ENCODE results near the gene GPR39. TPM values are rescaled to one million over a fixed set of nuclear protein-coding genes. Genes with fewer than 3 reads are reported as not detected.

Gene GPR39
- total and polyA plus RNA-seq, 7 donors, result 0.05 to 0.08 TPM; not detected in 5

DNA sequence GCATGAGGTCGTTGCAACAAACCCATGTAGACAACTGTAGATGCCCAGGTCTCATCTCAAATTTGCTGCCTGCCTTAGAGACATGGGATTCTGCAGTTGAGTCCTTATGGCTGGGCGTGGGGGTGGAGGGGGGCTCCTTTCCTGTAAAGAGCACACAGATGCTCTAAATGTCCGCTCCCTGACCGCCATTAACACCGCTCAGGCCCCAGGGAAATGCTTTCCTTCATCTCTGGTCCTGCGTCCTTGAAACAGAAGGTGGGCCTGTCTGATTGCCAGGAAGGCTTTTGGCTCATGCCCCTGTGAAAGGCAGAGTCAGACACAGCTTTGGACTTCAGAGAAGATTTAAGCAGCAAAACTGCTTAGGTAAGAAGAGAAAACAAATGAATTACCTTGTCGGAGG, 25.7 kb downstream of the GPR39 start:
- Histone ChIP-seq H3K9me3 (no peaks in the 10 kb centered on the region), H3K27me3 (ENCODE audit: insufficient read depth in 3 of 3, low read length in 2 of 3) (peaks cover 0 to 2% (median 0%) of the 10 kb centered on the region in 3 donors), H3K27ac (no peak overlapping the region), H3K4me3 (no peak overlapping the region), H3K4me1 (no peaks in the 10 kb centered on the region), H3K36me3 (ENCODE audit: insufficient read depth in 1 of 2, low read depth in 1 of 2) (no peaks in the 10 kb centered on the region)
- no peak for TF ChIP-seq CTCF (IDR thresholded peaks at IDR 0.05)
- ATAC-seq (no peak), DNase-seq (no peak)
- 73 to 77% (median 74%) methylated on average over 7 of the region's 7 CpGs for WGBS, 3 donors
- intact Hi-C loops (cut with DNase I), result no loop called here

- no peaks in the 10 kb centered on the region for H3K9me3 ChIP-seq
- no peak overlapping the region for H3K27ac ChIP-seq
- no peaks in the 10 kb centered on the region for H3K4me1 ChIP-seq
- intact Hi-C loops (cut with DNase I), result no loop called here
- no peak for DNase-seq
- TF ChIP-seq CTCF (IDR thresholded peaks at IDR 0.05), result no peak
- peaks cover 0 to 2% (median 0%) of the 10 kb centered on the region in 3 donors for H3K27me3 ChIP-seq (ENCODE audit: insufficient read depth in 3 of 3, low read length in 2 of 3)
- 80 to 95% (median 94%) methylated on average over 4 of the region's 4 CpGs for WGBS, 3 donors
- H3K36me3 ChIP-seq (ENCODE audit: insufficient read depth in 1 of 2, low read depth in 1 of 2), result no peaks in the 10 kb centered on the region
- no peak for ATAC-seq
- no peak overlapping the region for H3K4me3 ChIP-seq
Measured at GRCh38 chr2:132443106-132443505, 26.5 kb downstream of the GPR39 start.

DNA sequence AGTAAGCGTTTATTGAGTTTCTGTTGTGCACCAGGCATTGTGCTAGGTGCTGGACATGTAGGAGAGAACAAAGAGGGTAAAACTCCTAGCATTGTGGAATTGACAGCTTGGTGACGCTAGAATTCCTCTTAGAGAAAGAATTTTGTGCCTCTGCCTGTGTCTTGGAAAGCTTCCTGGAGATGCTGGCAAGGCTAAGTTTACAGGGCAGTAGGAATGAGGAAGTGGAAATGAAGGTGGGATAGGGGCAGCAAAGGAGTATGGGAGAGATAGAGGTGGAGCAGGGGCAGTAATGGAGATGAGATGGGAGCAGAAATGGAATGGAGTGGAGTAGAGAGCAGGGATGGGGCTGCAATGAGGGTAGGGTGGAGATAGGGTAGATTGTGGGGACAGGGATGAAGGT, 29.8 kb downstream of the GPR39 start:
- H3K27ac ChIP-seq, result no peak overlapping the region
- ATAC-seq (no peak), DNase-seq (no peak)
- intact Hi-C loops (cut with DNase I), result no loop called here
- TF ChIP-seq CTCF (IDR thresholded peaks at IDR 0.05), result no peak
- H3K36me3 ChIP-seq (ENCODE audit: insufficient read depth in 1 of 2, low read depth in 1 of 2), result no peaks in the 10 kb centered on the region
- H3K4me3 ChIP-seq, result no peak overlapping the region
- H3K4me1 ChIP-seq, result no peaks in the 10 kb centered on the region
- H3K9me3 ChIP-seq, result no peaks in the 10 kb centered on the region
- 76 to 84% (median 77%) methylated on average over 2 of the region's 2 CpGs for WGBS, 3 donors
- peaks cover 0 to 2% (median 2%) of the 10 kb centered on the region in 3 donors for H3K27me3 ChIP-seq (ENCODE audit: insufficient read depth in 3 of 3, low read length in 2 of 3)

GRCh38 chr2:132448331-132448730, 31.7 kb downstream of the GPR39 start:
- 6 to 11% (median 6%) methylated on average over 6 of the region's 6 CpGs for WGBS, 3 donors
- TF ChIP-seq CTCF (IDR thresholded peaks at IDR 0.05), result no peak
- Histone ChIP-seq H3K4me1 (no peaks in the 10 kb centered on the region), H3K9me3 (peaks cover under 1% of the 10 kb centered on the region), H3K4me3 (no peak overlapping the region), H3K36me3 (ENCODE audit: insufficient read depth in 1 of 2, low read depth in 1 of 2) (no peaks in the 10 kb centered on the region), H3K27ac (no peak overlapping the region), H3K27me3 (ENCODE audit: insufficient read depth in 3 of 3, low read length in 2 of 3) (peaks cover 0 to 2% (median 0%) of the 10 kb centered on the region in 3 donors)
- intact Hi-C loops (cut with DNase I), result no loop called here
- no peak for DNase-seq
- ATAC-seq, result no peak

DNA sequence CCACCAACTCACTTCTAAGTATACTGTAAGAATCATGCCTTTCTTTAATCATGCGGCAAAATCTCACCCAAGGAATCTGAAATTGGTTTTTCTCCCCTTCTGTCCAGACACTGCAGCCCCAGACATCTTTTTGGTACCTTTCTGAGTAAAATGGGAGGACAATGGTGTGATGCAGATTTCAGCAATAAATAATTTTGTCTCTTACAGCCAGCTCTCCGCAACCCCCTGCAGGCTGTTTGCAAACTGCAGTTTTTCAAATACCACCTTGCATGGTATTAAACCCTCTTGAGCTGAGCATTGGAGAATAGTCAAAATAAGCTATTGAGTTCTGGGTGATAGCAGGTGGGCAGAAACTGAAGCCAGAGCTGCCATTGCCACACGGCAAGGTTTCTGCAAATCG, 32.2 kb downstream of the GPR39 start:
- intact Hi-C loops (cut with DNase I), result no loop called here
- 63 to 76% (median 66%) methylated on average over 4 of the region's 4 CpGs for WGBS, 3 donors
- no peak for ATAC-seq
- H3K4me1 ChIP-seq, result no peaks in the 10 kb centered on the region
- no peaks in the 10 kb centered on the region for H3K36me3 ChIP-seq (ENCODE audit: insufficient read depth in 1 of 2, low read depth in 1 of 2)
- peaks cover 0 to 2% (median 0%) of the 10 kb centered on the region in 3 donors for H3K27me3 ChIP-seq (ENCODE audit: insufficient read depth in 3 of 3, low read length in 2 of 3)
- H3K9me3 ChIP-seq, result peaks cover 5% of the 10 kb centered on the region
- no peak overlapping the region for H3K27ac ChIP-seq
- no peak for DNase-seq
- no peak overlapping the region for H3K4me3 ChIP-seq
- peak; percentile 51 for TF ChIP-seq CTCF (IDR thresholded peaks at IDR 0.05)
